K562 treated with DMSO at 1 percent for 12 hours (cell line): ENCODE measurements around the gene HOXC4. TPM values are rescaled to one million over a fixed set of nuclear protein-coding genes. Genes with fewer than 3 reads are reported as not detected.

Experiments used
- total RNA-seq: library from RNA; unstranded; fragments of 300-600 nt; gene quantifications from 2 replicates; pipeline ENCODE4 v1.2.3, GENCODE V29; 2022; ENCODE audit not compliant: insufficient read depth

HOXC4 gene
- total RNA-seq, result 1.1 TPM in 1 of 2 replicates, not detected in the other

GRCh38 chr12:54053751-54054741 lies at the start of gene HOXC4:
Gene HOXC4 (plus strand): TSS chr12:54053835. CDS start chr12:54053923, 88 bp downstream.

GRCh38 chr12:54028314-54029201 lies 25.1 kb upstream of the HOXC4 start, which contains the start of gene HOXC6:
Gene HOXC6 (plus strand): TSS chr12:54028440. CDS start chr12:54028522, 82 bp downstream.

GRCh38 chr12:54032627-54033100 lies 21.0 kb upstream of the HOXC4 start, which contains the start of gene HOXC5:
Gene HOXC5 (plus strand): TSS chr12:54033050. CDS start chr12:54033123, 73 bp downstream.

Other genes starting within 250 kb of the HOXC4 start
- gene HOXC13, start 115.0 kb upstream of the HOXC4 start, total RNA-seq, result 0.78 and 2.1 TPM in 2 replicates
- gene HOXC12, start 98.9 kb upstream of the HOXC4 start, total RNA-seq, result 0.64 and 0.77 TPM in 2 replicates
- not detected in 2 replicates for gene HOXC11, start 80.7 kb upstream of the HOXC4 start, total RNA-seq
- gene HOTAIR, start 78.9 kb upstream of the HOXC4 start, total RNA-seq, result not detected in 2 replicates
- not detected in 2 replicates for gene HOXC10, start 68.7 kb upstream of the HOXC4 start, total RNA-seq
- 16.3 and 22.1 TPM in 2 replicates for gene HOXC9, start 53.7 kb upstream of the HOXC4 start, total RNA-seq
- gene HOXC8, start 44.9 kb upstream of the HOXC4 start, total RNA-seq, result 0.35 and 0.45 TPM in 2 replicates
- gene HOXC6, start 25.4 kb upstream of the HOXC4 start, total RNA-seq, result 5.0 and 5.1 TPM in 2 replicates
- gene HOXC5, start 20.8 kb upstream of the HOXC4 start, total RNA-seq, result not detected in 2 replicates
- 33.0 and 42.8 TPM in 2 replicates for gene SMUG1, start 135.2 kb downstream of the HOXC4 start, total RNA-seq
- gene CBX5, start 226.3 kb downstream of the HOXC4 start, total RNA-seq, result 8.6 and 39.5 TPM in 2 replicates
- gene HNRNPA1, start 226.9 kb downstream of the HOXC4 start, total RNA-seq, result 1,247 and 2,227 TPM in 2 replicates
- gene NFE2, start 247.2 kb downstream of the HOXC4 start, total RNA-seq, result 125 and 136 TPM in 2 replicates